Measurements from ENCODE around the gene SLC6A13.

- TF ChIP-seq CTCF (IDR thresholded peaks at IDR 0.05): no peak
- TF ChIP-seq POLR2A (IDR thresholded peaks at IDR 0.05): no peak
Measured at GRCh38 chr12:207804-208203, 54.8 kb downstream of the SLC6A13 start.
